GM21529 (cell line): ENCODE data around the gene MAT2B.
A peak's percentile ranks its signal among the peaks of the same experiment; 100 is the strongest.
"Not testable (repeated sequence)": the region's sequence is repeated elsewhere in the genome, so short reads cannot be mapped to it uniquely, and the experiment has no call there.

Source experiments
- ATAC-seq: cut with Tn5 transposase; IDR thresholded peaks from one replicate; pipeline ENCODE4 v1.9.1; 2021; ENCODE audit not compliant: unreplicated experiment

The MAT2B gene

GRCh38 chr5:163503106-163504078 lies 2.0 kb upstream of the MAT2B start:
- ATAC-seq: no peak

- no peak for ATAC-seq
Observed at GRCh38 chr5:163504079-163504931, 1.1 kb upstream of the MAT2B start.

GRCh38 chr5:163505049-163505367 lies 411 bp upstream of the MAT2B start:
- ATAC-seq: no peak

GRCh38 chr5:163506095-163506457 lies 657 bp downstream of the MAT2B start:
- ATAC-seq: peak; percentile 13

GRCh38 chr5:163506726-163507125 lies 1.3 kb downstream of the MAT2B start:
- no peak for ATAC-seq

GRCh38 chr5:163508753-163509152 lies 3.3 kb downstream of the MAT2B start:
- no peak for ATAC-seq

GRCh38 chr5:163509291-163509951 lies 4.0 kb downstream of the MAT2B start:
- ATAC-seq: no peak

- no peak for ATAC-seq
Observed at GRCh38 chr5:163512526-163512925, 7.1 kb downstream of the MAT2B start.

- ATAC-seq: no peak
Observed at GRCh38 chr5:163525096-163525495, 19.7 kb downstream of the MAT2B start.

- ATAC-seq: no peak
Observed at GRCh38 chr5:163529698-163530097, 24.3 kb downstream of the MAT2B start.

GRCh38 chr5:163531272-163531671 lies 25.9 kb downstream of the MAT2B start:
- no peak for ATAC-seq

GRCh38 chr5:163532171-163533084 lies 27.0 kb downstream of the MAT2B start:
- ATAC-seq: no peak

- ATAC-seq: no peak
Observed at GRCh38 chr5:163533223-163533622, 27.8 kb downstream of the MAT2B start.

- ATAC-seq: no peak
Observed at GRCh38 chr5:163534492-163535094, 29.2 kb downstream of the MAT2B start.

- ATAC-seq: no peak
Observed at GRCh38 chr5:163535290-163535689, 29.9 kb downstream of the MAT2B start.

- not testable (repeated sequence) for ATAC-seq
Observed at GRCh38 chr5:163536442-163536841, 31.0 kb downstream of the MAT2B start.

GRCh38 chr5:163540696-163541095 lies 35.3 kb downstream of the MAT2B start:
- no peak for ATAC-seq

- no peak for ATAC-seq
Observed at GRCh38 chr5:163542771-163543170, 37.4 kb downstream of the MAT2B start.

GRCh38 chr5:163544041-163544440 lies 38.6 kb downstream of the MAT2B start:
- ATAC-seq: no peak

GRCh38 chr5:163544836-163545235 lies 39.4 kb downstream of the MAT2B start:
- ATAC-seq: no peak
